IPS-18a (cell line): ENCODE results near the gene TERT.

Experiments
- H3K27ac ChIP-seq: one replicate; pipeline ENCODE4 v1.5.1; 2013; ENCODE audit warnings: low read length
- H3K27me3 ChIP-seq: one replicate; pipeline ENCODE4 v1.6.1; 2013; ENCODE audit warnings: mild to moderate bottlenecking, low read length; ENCODE audit not compliant: control insufficient read depth, insufficient read depth
- H3K36me3 ChIP-seq: one replicate; pipeline ENCODE4 v1.6.1; 2013; ENCODE audit warnings: low read depth, low read length; ENCODE audit not compliant: control insufficient read depth
- H3K4me1 ChIP-seq: one replicate; pipeline ENCODE4 v1.6.1; 2013; ENCODE audit warnings: low read depth, low read length; ENCODE audit not compliant: control insufficient read depth
- H3K4me3 ChIP-seq: one replicate; pipeline ENCODE4 v1.5.1; 2013; ENCODE audit warnings: low read length
- H3K9ac ChIP-seq: one replicate; pipeline ENCODE4 v1.6.1; 2013; ENCODE audit warnings: mild to moderate bottlenecking, low read length, moderate library complexity
- H3K9me3 ChIP-seq: one replicate; pipeline ENCODE4 v1.6.1; 2013; ENCODE audit warnings: low read depth, low read length; ENCODE audit not compliant: control insufficient read depth

Gene TERT

GRCh38 chr5:1255081-1255561 is 39.7 kb downstream of the TERT start:
- Histone ChIP-seq H3K27ac (no peak overlapping the region), H3K36me3 (no peaks in the 10 kb centered on the region), H3K9me3 (no peaks in the 10 kb centered on the region)

GRCh38 chr5:1254196-1254595 is 40.7 kb downstream of the TERT start:
- no peaks in the 10 kb centered on the region for H3K9me3 ChIP-seq
- H3K4me1 ChIP-seq = no peaks in the 10 kb centered on the region
- H3K9ac ChIP-seq = no peak overlapping the region
- no peaks in the 10 kb centered on the region for H3K27me3 ChIP-seq
- no peak overlapping the region for H3K4me3 ChIP-seq
- no peaks in the 10 kb centered on the region for H3K36me3 ChIP-seq
- H3K27ac ChIP-seq = no peak overlapping the region

More at GRCh38 chr5:1255081-1255561, 39.7 kb downstream of the TERT start:
- H3K9ac ChIP-seq = no peak overlapping the region
- H3K4me3 ChIP-seq = no peak overlapping the region
- H3K27me3 ChIP-seq = no peaks in the 10 kb centered on the region
- no peaks in the 10 kb centered on the region for H3K4me1 ChIP-seq

GRCh38 chr5:1253456-1254105 is 41.3 kb downstream of the TERT start:
- Histone ChIP-seq H3K9ac (no peak overlapping the region), H3K4me1 (no peaks in the 10 kb centered on the region), H3K9me3 (no peaks in the 10 kb centered on the region), H3K36me3 (no peaks in the 10 kb centered on the region), H3K27me3 (no peaks in the 10 kb centered on the region), H3K4me3 (no peak overlapping the region), H3K27ac (no peak overlapping the region)

- H3K36me3 ChIP-seq = no peaks in the 10 kb centered on the region
- no peak overlapping the region for H3K9ac ChIP-seq
- H3K9me3 ChIP-seq = no peaks in the 10 kb centered on the region
- no peaks in the 10 kb centered on the region for H3K27me3 ChIP-seq
- H3K27ac ChIP-seq = no peak overlapping the region
- H3K4me3 ChIP-seq = no peak overlapping the region
- no peaks in the 10 kb centered on the region for H3K4me1 ChIP-seq
Measured at GRCh38 chr5:1252681-1253080, 42.2 kb downstream of the TERT start.

GRCh38 chr5:1251678-1252580 is 42.9 kb downstream of the TERT start:
- no peak overlapping the region for H3K4me3 ChIP-seq
- H3K27me3 ChIP-seq = no peaks in the 10 kb centered on the region
- H3K36me3 ChIP-seq = no peaks in the 10 kb centered on the region
- no peak overlapping the region for H3K27ac ChIP-seq
- no peaks in the 10 kb centered on the region for H3K4me1 ChIP-seq
- H3K9ac ChIP-seq = no peak overlapping the region
- H3K9me3 ChIP-seq = no peaks in the 10 kb centered on the region

- no peaks in the 10 kb centered on the region for H3K9me3 ChIP-seq
- no peak overlapping the region for H3K9ac ChIP-seq
- no peaks in the 10 kb centered on the region for H3K27me3 ChIP-seq
- H3K36me3 ChIP-seq = no peaks in the 10 kb centered on the region
- no peak overlapping the region for H3K27ac ChIP-seq
- no peaks in the 10 kb centered on the region for H3K4me1 ChIP-seq
- no peak overlapping the region for H3K4me3 ChIP-seq
Measured at GRCh38 chr5:1249366-1250280, 45.2 kb downstream of the TERT start.

GRCh38 chr5:1247811-1248210 is 47.1 kb downstream of the TERT start:
- Histone ChIP-seq H3K4me3 (no peak overlapping the region), H3K27ac (no peak overlapping the region), H3K9me3 (no peaks in the 10 kb centered on the region), H3K9ac (no peak overlapping the region), H3K36me3 (no peaks in the 10 kb centered on the region), H3K4me1 (no peaks in the 10 kb centered on the region), H3K27me3 (no peaks in the 10 kb centered on the region)

- Histone ChIP-seq H3K4me1 (no peaks in the 10 kb centered on the region), H3K4me3 (no peak overlapping the region), H3K27ac (no peak overlapping the region), H3K36me3 (no peaks in the 10 kb centered on the region), H3K9me3 (no peaks in the 10 kb centered on the region), H3K9ac (no peak overlapping the region), H3K27me3 (no peaks in the 10 kb centered on the region)
Measured at GRCh38 chr5:1246711-1247431, 48.0 kb downstream of the TERT start.

GRCh38 chr5:1245905-1246576 is 48.8 kb downstream of the TERT start:
- Histone ChIP-seq H3K9me3 (no peaks in the 10 kb centered on the region), H3K9ac (no peak overlapping the region), H3K4me3 (no peak overlapping the region), H3K27ac (no peak overlapping the region), H3K4me1 (no peaks in the 10 kb centered on the region), H3K27me3 (no peaks in the 10 kb centered on the region), H3K36me3 (no peaks in the 10 kb centered on the region)

GRCh38 chr5:1244976-1245375 is 49.9 kb downstream of the TERT start:
- no peak overlapping the region for H3K4me3 ChIP-seq
- H3K9me3 ChIP-seq = no peaks in the 10 kb centered on the region
- no peaks in the 10 kb centered on the region for H3K36me3 ChIP-seq
- no peak overlapping the region for H3K9ac ChIP-seq
- H3K27ac ChIP-seq = no peak overlapping the region
- no peaks in the 10 kb centered on the region for H3K4me1 ChIP-seq
- no peaks in the 10 kb centered on the region for H3K27me3 ChIP-seq
